GM21528 (cell line): ENCODE data around the gene TMEM213.
"Not testable (repeated sequence)": the region's sequence is repeated elsewhere in the genome, so short reads cannot be mapped to it uniquely, and the experiment has no call there.

ENCODE experiments used
- ATAC-seq: cut with Tn5 transposase; IDR thresholded peaks from one replicate; pipeline ENCODE4 v1.9.1; 2021; ENCODE audit warnings: mild to moderate bottlenecking, moderate library complexity; ENCODE audit not compliant: unreplicated experiment, low FRiP score

TMEM213 gene

GRCh38 chr7:138796038-138796615 lies 1.7 kb upstream of the TMEM213 start:
- no peak for ATAC-seq

GRCh38 chr7:138797046-138797445 lies 748 bp upstream of the TMEM213 start:
- ATAC-seq = not testable (repeated sequence)

- ATAC-seq = no peak
Measured at GRCh38 chr7:138798836-138799235, 1.0 kb downstream of the TMEM213 start.

- ATAC-seq = no peak
Measured at GRCh38 chr7:138799336-138800000, 1.7 kb downstream of the TMEM213 start.

- ATAC-seq = no peak
Measured at GRCh38 chr7:138801256-138801655, 3.5 kb downstream of the TMEM213 start.

- no peak for ATAC-seq
Measured at GRCh38 chr7:138802706-138803105, 4.9 kb downstream of the TMEM213 start.

- ATAC-seq = no peak
Measured at GRCh38 chr7:138804618-138805017, 6.8 kb downstream of the TMEM213 start.

- no peak for ATAC-seq
Measured at GRCh38 chr7:138809346-138809745, 11.6 kb downstream of the TMEM213 start.

- ATAC-seq = not testable (repeated sequence)
Measured at GRCh38 chr7:138811327-138811726, 13.5 kb downstream of the TMEM213 start.

GRCh38 chr7:138813945-138814344 lies 16.2 kb downstream of the TMEM213 start:
- ATAC-seq = no peak

- no peak for ATAC-seq
Measured at GRCh38 chr7:138814816-138815332, 17.1 kb downstream of the TMEM213 start.

GRCh38 chr7:138816650-138817049 lies 18.9 kb downstream of the TMEM213 start:
- no peak for ATAC-seq

GRCh38 chr7:138819625-138820024 lies 21.8 kb downstream of the TMEM213 start:
- ATAC-seq = no peak

GRCh38 chr7:138821912-138822311 lies 24.1 kb downstream of the TMEM213 start:
- no peak for ATAC-seq

- ATAC-seq = no peak
Measured at GRCh38 chr7:138822867-138823535, 25.2 kb downstream of the TMEM213 start.

GRCh38 chr7:138825049-138825721 lies 27.4 kb downstream of the TMEM213 start:
- ATAC-seq = no peak

GRCh38 chr7:138828302-138828701 lies 30.5 kb downstream of the TMEM213 start:
- no peak for ATAC-seq

- no peak for ATAC-seq
Measured at GRCh38 chr7:138829335-138829734, 31.5 kb downstream of the TMEM213 start.

- ATAC-seq = no peak
Measured at GRCh38 chr7:138832966-138833365, 35.2 kb downstream of the TMEM213 start.

- no peak for ATAC-seq
Measured at GRCh38 chr7:138833596-138833995, 35.8 kb downstream of the TMEM213 start.

- no peak for ATAC-seq
Measured at GRCh38 chr7:138834583-138834982, 36.8 kb downstream of the TMEM213 start.
